Left kidney (tissue), 2 donors: ENCODE measurements around the gene TBATA. TPM values are rescaled to one million over a fixed set of nuclear protein-coding genes. Genes with fewer than 3 reads are reported as not detected.

Experiments used
- DNase-seq: peaks from one replicate; pipeline ENCODE4 v3.0.0-alpha.2; 2013
- polyA plus RNA-seq: library from polyadenylated mRNA; unstranded; fragments of 120-200 nt; gene quantifications from one replicate; pipeline ENCODE4 v1.2.1, GENCODE V29; 2013; ENCODE audit not compliant: insufficient read length

The TBATA gene
- polyA plus RNA-seq, 1 donor, result not detected

GRCh38 chr10:70761727-70762350 is 23.3 kb downstream of the TBATA start:
- no peak for DNase-seq

GRCh38 chr10:70761031-70761601 is 24.1 kb downstream of the TBATA start:
- no peak for DNase-seq

GRCh38 chr10:70760271-70760787 is 24.8 kb downstream of the TBATA start:
- DNase-seq, result no peak

GRCh38 chr10:70759781-70760180 is 25.4 kb downstream of the TBATA start:
- DNase-seq, result no peak

GRCh38 chr10:70758757-70759514 is 26.2 kb downstream of the TBATA start:
- peak; percentile 79 for DNase-seq

GRCh38 chr10:70757856-70758255 is 27.3 kb downstream of the TBATA start:
- DNase-seq, result no peak

GRCh38 chr10:70756700-70757360 is 28.3 kb downstream of the TBATA start:
- no peak for DNase-seq

GRCh38 chr10:70753841-70754621 is 31.1 kb downstream of the TBATA start:
- DNase-seq, result no peak

- DNase-seq, result no peak
Observed at GRCh38 chr10:70753026-70753663, 32.0 kb downstream of the TBATA start.

- DNase-seq, result no peak
Observed at GRCh38 chr10:70752571-70752970, 32.6 kb downstream of the TBATA start.

- no peak for DNase-seq
Observed at GRCh38 chr10:70751991-70752390, 33.2 kb downstream of the TBATA start.

GRCh38 chr10:70751356-70751755 is 33.8 kb downstream of the TBATA start:
- DNase-seq, result no peak

- no peak for DNase-seq
Observed at GRCh38 chr10:70750156-70750703, 34.9 kb downstream of the TBATA start.

- no peak for DNase-seq
Observed at GRCh38 chr10:70749756-70750155, 35.4 kb downstream of the TBATA start.

- DNase-seq, result no peak
Observed at GRCh38 chr10:70748801-70749573, 36.2 kb downstream of the TBATA start.

GRCh38 chr10:70748305-70748704 is 36.9 kb downstream of the TBATA start:
- no peak for DNase-seq

GRCh38 chr10:70747192-70747965 is 37.8 kb downstream of the TBATA start:
- DNase-seq, result no peak

- no peak for DNase-seq
Observed at GRCh38 chr10:70745555-70745954, 39.6 kb downstream of the TBATA start.

GRCh38 chr10:70744617-70745143 is 40.5 kb downstream of the TBATA start:
- DNase-seq, result no peak
